ENCODE measurements around the gene TARBP1. TPM values are rescaled to one million over a fixed set of nuclear protein-coding genes. Genes with fewer than 3 reads are reported as not detected.

TARBP1 gene
- total and polyA plus RNA-seq, 7 donors = 5.5 to 22.1 (median 10.0) TPM

DNA sequence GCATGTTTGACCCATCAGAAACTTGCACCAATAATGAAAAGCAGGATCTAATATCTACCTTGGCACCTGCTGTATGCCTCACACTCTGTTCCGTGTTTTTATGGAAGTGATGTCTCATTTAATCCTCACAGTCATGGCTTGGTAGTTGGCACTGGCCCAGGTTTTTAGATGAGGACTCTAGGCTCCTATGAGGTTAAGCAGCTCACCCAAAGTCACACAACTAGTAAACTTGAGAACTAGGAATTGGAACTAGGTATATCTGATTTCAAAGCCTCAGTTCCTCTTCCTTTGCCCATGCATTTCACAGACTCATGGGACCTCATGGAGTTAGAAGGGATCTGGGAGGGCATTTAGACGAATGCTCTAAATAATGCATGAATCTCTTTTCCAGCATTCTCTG lies 21.3 kb upstream of the TARBP1 start:
- Histone ChIP-seq H3K36me3 (no peaks in the 10 kb centered on the region), H3K4me1 (peaks cover 0 to 33% (median 27%) of the 10 kb centered on the region in 4 donors), H3K9me3 (no peaks in the 10 kb centered on the region), H3K27me3 (no peaks in the 10 kb centered on the region), H3K27ac (peak overlapping the region; percentile 80 to 89 (median 82)), H3K4me3 (no peak overlapping the region)
- 44 to 55% methylated on average over 2 of the region's 2 CpGs for whole genome bisulfite sequencing, 2 donors
- no peak for TF ChIP-seq POLR2A (IDR thresholded peaks at IDR 0.05)
- TF ChIP-seq, protein P1, sequence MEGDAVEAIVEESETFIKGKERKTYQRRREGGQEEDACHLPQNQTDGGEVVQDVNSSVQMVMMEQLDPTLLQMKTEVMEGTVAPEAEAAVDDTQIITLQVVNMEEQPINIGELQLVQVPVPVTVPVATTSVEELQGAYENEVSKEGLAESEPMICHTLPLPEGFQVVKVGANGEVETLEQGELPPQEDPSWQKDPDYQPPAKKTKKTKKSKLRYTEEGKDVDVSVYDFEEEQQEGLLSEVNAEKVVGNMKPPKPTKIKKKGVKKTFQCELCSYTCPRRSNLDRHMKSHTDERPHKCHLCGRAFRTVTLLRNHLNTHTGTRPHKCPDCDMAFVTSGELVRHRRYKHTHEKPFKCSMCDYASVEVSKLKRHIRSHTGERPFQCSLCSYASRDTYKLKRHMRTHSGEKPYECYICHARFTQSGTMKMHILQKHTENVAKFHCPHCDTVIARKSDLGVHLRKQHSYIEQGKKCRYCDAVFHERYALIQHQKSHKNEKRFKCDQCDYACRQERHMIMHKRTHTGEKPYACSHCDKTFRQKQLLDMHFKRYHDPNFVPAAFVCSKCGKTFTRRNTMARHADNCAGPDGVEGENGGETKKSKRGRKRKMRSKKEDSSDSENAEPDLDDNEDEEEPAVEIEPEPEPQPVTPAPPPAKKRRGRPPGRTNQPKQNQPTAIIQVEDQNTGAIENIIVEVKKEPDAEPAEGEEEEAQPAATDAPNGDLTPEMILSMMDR (IDR thresholded peaks at IDR 0.05) = no peak
- TF ChIP-seq EP300 (IDR thresholded peaks at IDR 0.05) = no peak
- peak in 2 of 4 donors; percentile 7 to 12 for TF ChIP-seq POLR2AphosphoS5 (IDR thresholded peaks at IDR 0.05)
- DNase-seq = peak; percentile 78
- intact Hi-C loops (cut with DNase I) = loop anchor here (5.0 kb wide), 1 partner anchor 87 kb away; no protein-coding TSS in a partner anchor

DNA sequence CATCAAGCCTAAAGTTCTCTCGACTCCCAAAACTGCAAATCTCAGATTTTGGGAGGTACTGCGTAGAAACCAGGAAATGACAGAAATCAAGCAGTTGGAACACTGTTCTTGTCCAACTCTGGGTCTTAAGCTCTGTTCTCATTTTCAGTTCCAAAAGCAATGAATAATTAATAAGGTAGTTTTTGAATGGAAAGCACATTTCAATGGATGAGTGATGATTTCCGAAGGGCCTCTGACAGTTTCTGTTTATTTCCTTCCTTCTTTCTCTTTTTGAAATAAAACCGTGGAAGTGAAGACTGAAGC lies 20.9 kb upstream of the TARBP1 start:
- Histone ChIP-seq H3K27ac (peak overlapping the region; percentile 80 to 89 (median 82)), H3K27me3 (no peaks in the 10 kb centered on the region), H3K4me1 (peaks cover 0 to 37% (median 29%) of the 10 kb centered on the region in 4 donors), H3K4me3 (peak overlapping the region in 3 of 4 donors; percentile 20 to 34 (median 21)), H3K9me3 (no peaks in the 10 kb centered on the region), H3K36me3 (no peaks in the 10 kb centered on the region)
- 63 to 82% methylated on average over 4 of the region's 4 CpGs for WGBS, 2 donors
- DNase-seq = no peak
- TF ChIP-seq EP300 (IDR thresholded peaks at IDR 0.05) (no peak), POLR2AphosphoS5 (IDR thresholded peaks at IDR 0.05) (no peak), POLR2A (IDR thresholded peaks at IDR 0.05) (no peak)
- TF ChIP-seq, protein P1 (IDR thresholded peaks at IDR 0.05) = no peak
- intact Hi-C loops (cut with DNase I) = loop anchor here (1.0 to 5.0 kb wide), 6 partner anchors 87 to 593 kb away; no protein-coding TSS in a partner anchor

DNA sequence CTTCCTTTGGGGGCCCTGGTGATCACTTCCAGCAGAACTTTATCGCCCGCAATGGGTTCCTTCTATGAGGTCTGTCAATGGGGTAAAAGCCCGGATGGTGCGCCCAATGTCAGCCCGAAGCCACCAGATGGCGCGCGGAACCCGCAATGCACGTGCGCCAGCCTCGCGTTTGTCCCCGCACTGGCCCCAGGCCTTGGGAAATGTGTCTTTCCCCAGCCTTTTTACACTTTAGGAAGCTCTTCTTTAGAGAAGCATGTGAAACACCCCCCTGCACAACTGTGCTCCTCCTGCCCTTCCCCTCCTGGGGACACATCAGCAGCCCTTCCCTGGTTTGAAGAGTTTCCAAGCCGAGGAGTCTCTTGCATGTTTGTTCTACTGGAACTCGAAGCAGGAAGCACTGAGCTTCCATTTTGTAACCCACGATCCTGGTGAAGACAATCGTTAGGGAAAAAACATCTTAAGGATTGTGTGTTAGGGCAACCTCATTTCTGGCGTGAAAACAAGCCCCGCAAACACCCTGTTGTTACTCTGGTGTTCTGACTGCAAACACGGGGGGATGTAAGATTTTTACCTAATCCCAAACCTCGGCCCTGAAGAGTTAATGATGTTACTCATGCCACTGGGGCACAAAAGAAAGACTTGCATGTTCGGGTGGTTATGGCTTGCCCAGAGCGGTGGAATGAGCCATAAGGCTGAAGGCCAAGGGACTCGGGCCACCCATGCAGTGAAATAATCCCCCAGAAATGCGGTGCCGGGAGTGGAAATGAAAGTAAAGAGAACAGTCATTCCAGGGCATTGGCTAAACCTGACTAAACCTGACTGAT lies 20.4 kb upstream of the TARBP1 start:
- H3K9me3 ChIP-seq = no peaks in the 10 kb centered on the region
- WGBS, 2 donors = 28 to 31% methylated on average over 27 of the region's 27 CpGs
- H3K4me1 ChIP-seq = peaks cover 0 to 38% (median 29%) of the 10 kb centered on the region in 4 donors
- no peaks in the 10 kb centered on the region for H3K36me3 ChIP-seq
- H3K27me3 ChIP-seq = no peaks in the 10 kb centered on the region
- TF ChIP-seq POLR2AphosphoS5 (IDR thresholded peaks at IDR 0.05) (peak; percentile 51 to 72 (median 66)), EP300 (IDR thresholded peaks at IDR 0.05) (peak in 2 of 4 donors; percentile 56 to 57), POLR2A (IDR thresholded peaks at IDR 0.05) (peak in 1 of 2 donors; percentile 17)
- TF ChIP-seq, protein P1 (IDR thresholded peaks at IDR 0.05) = peak; percentile 94 to 97 (median 95)
- intact Hi-C loops (cut with DNase I) = loop anchor here (1.0 to 5.0 kb wide), 5 partner anchors 108 to 593 kb away; no protein-coding TSS in a partner anchor
- peak overlapping the region in 3 of 4 donors; percentile 20 to 34 (median 21) for H3K4me3 ChIP-seq
- DNase-seq = peak; percentile 96
- H3K27ac ChIP-seq = peak overlapping the region; percentile 80 to 89 (median 82)

DNA sequence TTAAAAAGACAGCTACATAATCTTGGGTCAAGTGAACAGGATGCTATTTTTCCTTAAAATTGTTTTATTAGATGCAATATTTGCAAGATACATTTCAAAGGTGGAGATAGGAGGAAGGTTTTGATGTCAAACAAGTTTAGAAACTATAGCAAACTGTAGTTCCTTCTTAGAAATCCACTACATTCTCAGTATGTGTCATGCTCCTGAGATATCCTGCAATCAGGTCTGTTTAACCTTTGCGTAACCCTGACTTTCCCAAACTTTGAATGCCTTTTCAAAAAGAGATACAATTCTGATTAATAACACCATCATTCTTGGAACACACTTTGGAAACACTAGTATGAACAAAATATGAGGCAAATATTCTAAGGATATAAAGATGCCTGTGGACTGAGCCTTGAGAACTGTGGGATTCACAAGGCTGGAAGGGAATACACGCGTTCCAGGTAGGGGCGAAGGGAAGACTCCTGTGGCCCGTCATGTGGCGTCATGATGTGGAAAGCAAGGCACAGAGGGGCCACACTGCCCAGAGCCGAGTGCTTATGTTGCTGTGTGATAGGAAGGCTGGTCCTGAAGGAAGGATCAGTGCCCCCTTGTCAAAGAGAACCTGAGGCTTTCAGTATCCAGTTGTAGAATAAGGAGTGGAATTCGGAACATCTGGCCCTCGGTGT lies 19.6 kb upstream of the TARBP1 start:
- whole genome bisulfite sequencing, 2 donors = 55 to 58% methylated on average over 9 of the region's 9 CpGs
- Histone ChIP-seq H3K4me1 (peaks cover 0 to 38% (median 29%) of the 10 kb centered on the region in 4 donors), H3K27ac (peak overlapping the region; percentile 80 to 89 (median 82)), H3K36me3 (no peaks in the 10 kb centered on the region), H3K9me3 (no peaks in the 10 kb centered on the region), H3K27me3 (no peaks in the 10 kb centered on the region), H3K4me3 (no peak overlapping the region)
- DNase-seq = no peak
- intact Hi-C loops (cut with DNase I) = loop anchor here (1.0 to 5.0 kb wide), 5 partner anchors 109 to 594 kb away; no protein-coding TSS in a partner anchor
- no peak for TF ChIP-seq EP300 (IDR thresholded peaks at IDR 0.05)
- no peak for TF ChIP-seq POLR2AphosphoS5 (IDR thresholded peaks at IDR 0.05)
- TF ChIP-seq, protein P1 (IDR thresholded peaks at IDR 0.05) = no peak
- TF ChIP-seq POLR2A (IDR thresholded peaks at IDR 0.05) = no peak
